ENCODE data around the gene FBL.

The FBL gene

DNA sequence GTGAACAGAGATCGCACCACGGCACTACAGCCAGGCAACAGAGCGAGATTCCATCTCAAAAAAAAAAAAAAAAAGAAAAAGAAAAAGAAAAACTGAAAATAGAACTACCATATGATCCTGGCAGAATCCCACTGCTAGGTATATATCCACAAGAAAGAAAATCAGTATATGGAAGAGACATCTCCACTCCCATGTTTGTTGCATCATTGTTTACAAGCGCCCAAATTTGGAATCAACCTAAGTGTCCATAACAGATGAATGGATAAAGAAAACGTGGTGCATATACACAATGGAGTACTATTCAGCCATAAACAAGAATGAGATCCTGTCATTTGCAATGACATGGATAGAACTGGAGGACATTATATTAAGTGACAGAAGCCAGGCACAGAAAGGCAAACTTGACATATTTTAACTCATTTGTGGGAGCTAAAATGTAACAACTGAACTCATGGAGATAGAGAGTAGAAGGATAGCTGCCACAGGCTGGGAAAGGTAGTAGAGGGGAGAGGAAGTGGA, 38.3 kb downstream of the FBL start:
- no peak for DNase-seq (ENCODE audit: low read depth)
- TF ChIP-seq, protein P1, sequence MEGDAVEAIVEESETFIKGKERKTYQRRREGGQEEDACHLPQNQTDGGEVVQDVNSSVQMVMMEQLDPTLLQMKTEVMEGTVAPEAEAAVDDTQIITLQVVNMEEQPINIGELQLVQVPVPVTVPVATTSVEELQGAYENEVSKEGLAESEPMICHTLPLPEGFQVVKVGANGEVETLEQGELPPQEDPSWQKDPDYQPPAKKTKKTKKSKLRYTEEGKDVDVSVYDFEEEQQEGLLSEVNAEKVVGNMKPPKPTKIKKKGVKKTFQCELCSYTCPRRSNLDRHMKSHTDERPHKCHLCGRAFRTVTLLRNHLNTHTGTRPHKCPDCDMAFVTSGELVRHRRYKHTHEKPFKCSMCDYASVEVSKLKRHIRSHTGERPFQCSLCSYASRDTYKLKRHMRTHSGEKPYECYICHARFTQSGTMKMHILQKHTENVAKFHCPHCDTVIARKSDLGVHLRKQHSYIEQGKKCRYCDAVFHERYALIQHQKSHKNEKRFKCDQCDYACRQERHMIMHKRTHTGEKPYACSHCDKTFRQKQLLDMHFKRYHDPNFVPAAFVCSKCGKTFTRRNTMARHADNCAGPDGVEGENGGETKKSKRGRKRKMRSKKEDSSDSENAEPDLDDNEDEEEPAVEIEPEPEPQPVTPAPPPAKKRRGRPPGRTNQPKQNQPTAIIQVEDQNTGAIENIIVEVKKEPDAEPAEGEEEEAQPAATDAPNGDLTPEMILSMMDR (IDR thresholded peaks at IDR 0.05; ENCODE audit: control insufficient read depth, insufficient read depth, low read depth, low read length, missing control alignments) = no peak

DNA sequence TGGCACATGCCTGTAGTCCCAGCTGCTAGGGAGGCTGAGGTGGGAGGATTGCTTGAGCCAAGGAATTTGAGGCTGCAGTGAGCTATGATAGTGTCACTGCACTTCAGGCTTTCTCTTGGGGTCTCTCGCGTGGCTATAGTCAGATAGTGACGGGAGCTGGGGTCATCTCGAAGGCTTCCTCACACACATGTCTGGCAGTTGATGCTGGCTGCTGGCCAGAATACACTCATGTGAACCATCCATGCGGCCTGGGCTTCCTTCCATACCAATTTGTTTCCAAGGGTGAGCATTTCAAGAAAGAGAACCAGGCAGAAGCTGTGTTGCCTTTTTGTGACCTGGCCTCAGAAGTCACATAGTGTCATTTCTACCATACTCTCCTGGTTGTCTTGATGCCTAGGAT, 41.1 kb downstream of the FBL start:
- no peak overlapping the region for H3K4me3 ChIP-seq (ENCODE audit: control insufficient read depth, low read depth, low read length)
- TF ChIP-seq, protein P1 (IDR thresholded peaks at IDR 0.05; ENCODE audit: control insufficient read depth, insufficient read depth, low read depth, low read length, missing control alignments) = no peak
- DNase-seq (ENCODE audit: low read depth) = no peak

More for the DNA sequence above, 38.3 kb downstream of the FBL start:
- no peak overlapping the region for H3K4me3 ChIP-seq (ENCODE audit: control insufficient read depth, low read depth, low read length)

DNA sequence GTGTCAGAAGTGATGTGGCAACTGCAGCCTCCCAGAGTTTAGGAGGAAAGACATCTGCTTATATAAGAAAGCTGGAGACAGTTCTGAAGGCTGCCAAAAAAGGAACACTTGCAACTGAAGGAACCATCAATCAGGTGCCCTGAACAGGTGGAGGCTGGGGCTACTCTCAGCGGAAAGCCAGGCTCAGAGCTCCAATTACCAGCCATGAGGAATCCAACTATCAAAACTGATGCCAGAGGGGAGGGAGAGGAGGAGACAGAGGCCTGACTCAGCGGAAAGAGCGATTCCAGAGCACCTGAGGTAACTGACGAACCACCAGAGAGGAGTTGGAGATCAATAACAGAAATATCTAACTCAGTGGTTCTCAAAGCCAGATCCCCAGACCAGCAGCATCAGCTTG, 43.2 kb downstream of the FBL start:
- TF ChIP-seq, protein P1 (IDR thresholded peaks at IDR 0.05; ENCODE audit: control insufficient read depth, insufficient read depth, low read depth, low read length, missing control alignments) = no peak
- DNase-seq (ENCODE audit: low read depth) = no peak
- H3K4me3 ChIP-seq (ENCODE audit: control insufficient read depth, low read depth, low read length) = no peak overlapping the region

DNA sequence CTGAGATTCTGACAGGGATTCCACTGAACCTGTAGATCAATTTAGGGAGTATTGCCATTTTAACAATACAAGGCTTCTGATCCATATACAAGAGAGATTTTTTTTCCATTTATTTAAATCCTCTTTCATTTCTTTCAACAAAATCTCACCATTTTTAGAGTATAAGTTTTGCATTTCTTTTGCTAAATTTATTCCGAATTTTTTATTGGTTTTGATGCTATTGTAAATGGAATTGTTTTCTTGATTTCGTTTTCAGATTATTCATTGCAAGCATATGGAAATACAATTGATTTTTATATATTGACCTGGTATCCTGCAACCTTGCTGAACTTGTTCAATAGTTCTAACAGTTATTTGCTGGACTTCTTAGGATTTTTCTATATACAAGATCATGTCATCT, 49.1 kb downstream of the FBL start:
- TF ChIP-seq, protein P1 (IDR thresholded peaks at IDR 0.05; ENCODE audit: control insufficient read depth, insufficient read depth, low read depth, low read length, missing control alignments) = no peak
- no peak overlapping the region for H3K4me3 ChIP-seq (ENCODE audit: control insufficient read depth, low read depth, low read length)
- DNase-seq (ENCODE audit: low read depth) = no peak

DNA sequence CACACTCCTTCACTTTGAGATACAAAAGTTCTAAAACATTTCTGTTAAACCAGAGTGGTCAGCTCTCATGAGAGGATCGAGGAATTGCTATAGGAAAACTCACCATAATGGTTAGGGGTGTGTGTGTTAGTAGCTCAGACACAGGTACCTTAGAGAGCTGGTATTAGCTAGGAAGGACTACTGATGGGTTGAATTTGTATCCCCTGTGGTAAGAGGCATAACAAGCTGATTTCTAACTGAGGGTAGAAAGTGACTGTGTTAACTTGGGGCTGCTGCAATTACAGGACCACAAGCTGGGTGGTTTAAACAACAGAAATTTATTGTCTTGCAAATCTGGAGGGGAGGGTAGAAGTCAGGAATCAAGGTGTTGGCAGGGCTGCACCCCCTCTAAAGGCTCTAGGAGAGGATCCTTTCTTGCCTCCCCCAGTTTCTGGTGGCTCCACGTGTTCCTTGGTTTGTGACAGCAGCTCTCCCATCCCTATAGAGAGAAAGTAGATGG, 50.1 kb downstream of the FBL start:
- DNase-seq (ENCODE audit: low read depth) = no peak
- TF ChIP-seq, protein P1 (IDR thresholded peaks at IDR 0.05; ENCODE audit: control insufficient read depth, insufficient read depth, low read depth, low read length, missing control alignments) = no peak
- H3K4me3 ChIP-seq (ENCODE audit: control insufficient read depth, low read depth, low read length) = no peak overlapping the region

DNA sequence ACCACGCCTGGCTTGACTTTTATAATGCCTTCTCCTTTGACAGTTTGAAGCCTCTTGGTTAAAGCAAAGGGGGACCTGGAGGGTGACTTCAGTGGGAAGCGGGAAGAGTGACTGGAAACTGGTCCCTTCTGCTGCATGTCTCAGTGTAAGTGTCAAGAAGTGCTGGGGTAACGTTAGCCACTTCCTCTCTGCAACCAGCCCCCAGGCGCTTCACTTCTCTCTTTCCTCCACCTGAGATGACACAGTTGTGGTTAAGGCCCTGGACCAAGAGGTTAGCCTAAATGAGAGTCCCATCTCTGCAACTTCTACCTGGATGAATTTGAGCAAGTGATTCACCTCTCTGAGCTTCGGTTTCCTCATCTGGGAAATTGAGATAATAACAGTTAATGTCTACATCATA, 51.2 kb downstream of the FBL start:
- H3K4me3 ChIP-seq (ENCODE audit: control insufficient read depth, low read depth, low read length) = no peak overlapping the region
- no peak for DNase-seq (ENCODE audit: low read depth)
- TF ChIP-seq, protein P1 (IDR thresholded peaks at IDR 0.05; ENCODE audit: control insufficient read depth, insufficient read depth, low read depth, low read length, missing control alignments) = no peak
